NCI-H82 treated with DMSO at 0.1 percent for 48 hours (cell line): ENCODE results near the gene TUBAL3.
"Not testable (repeated sequence)": the region's sequence is repeated elsewhere in the genome, so short reads cannot be mapped to it uniquely, and the experiment has no call there.

Experiments
- DNase-seq: peaks from one replicate; lab custom pipeline; 2025; ENCODE audit not compliant: unreplicated experiment; lab: John Stamatoyannopoulos, UW

The TUBAL3 gene

GRCh38 chr10:5424751-5425150 is 20.1 kb upstream of the TUBAL3 start:
- no peak for DNase-seq

- DNase-seq: no peak
Measured at GRCh38 chr10:5423771-5424170, 19.1 kb upstream of the TUBAL3 start.

GRCh38 chr10:5419466-5420094 is 15.0 kb upstream of the TUBAL3 start:
- DNase-seq: no peak

GRCh38 chr10:5418584-5418983 is 14.0 kb upstream of the TUBAL3 start:
- no peak for DNase-seq

GRCh38 chr10:5416981-5417380 is 12.4 kb upstream of the TUBAL3 start:
- no peak for DNase-seq

- DNase-seq: no peak
Measured at GRCh38 chr10:5413012-5413938, 8.6 kb upstream of the TUBAL3 start.

- peak; percentile 72 for DNase-seq
Measured at GRCh38 chr10:5412277-5412941, 7.8 kb upstream of the TUBAL3 start, which contains the start of gene NET1. NET1 (plus strand) TSS chr10:5412557; CDS start chr10:5412693, 136 bp downstream.

GRCh38 chr10:5411941-5412276 is 7.3 kb upstream of the TUBAL3 start:
- peak; percentile 37 for DNase-seq

- DNase-seq: not testable (repeated sequence)
Measured at GRCh38 chr10:5410787-5411186, 6.2 kb upstream of the TUBAL3 start.

GRCh38 chr10:5406918-5407317 is 2.3 kb upstream of the TUBAL3 start:
- DNase-seq: no peak

- no peak for DNase-seq
Measured at GRCh38 chr10:5402798-5403197, 1.8 kb downstream of the TUBAL3 start.

- DNase-seq: no peak
Measured at GRCh38 chr10:5400468-5401240, 4.0 kb downstream of the TUBAL3 start.

GRCh38 chr10:5399332-5399731 is 5.3 kb downstream of the TUBAL3 start:
- no peak for DNase-seq

GRCh38 chr10:5396556-5397300 is 7.9 kb downstream of the TUBAL3 start:
- DNase-seq: no peak

- no peak for DNase-seq
Measured at GRCh38 chr10:5395168-5395567, 9.5 kb downstream of the TUBAL3 start.

GRCh38 chr10:5393529-5393928 is 11.1 kb downstream of the TUBAL3 start:
- no peak for DNase-seq

GRCh38 chr10:5391790-5392189 is 12.8 kb downstream of the TUBAL3 start:
- DNase-seq: no peak

- no peak for DNase-seq
Measured at GRCh38 chr10:5390607-5391205, 13.9 kb downstream of the TUBAL3 start.

- no peak for DNase-seq
Measured at GRCh38 chr10:5387169-5387568, 17.5 kb downstream of the TUBAL3 start.

- no peak for DNase-seq
Measured at GRCh38 chr10:5385224-5385623, 19.4 kb downstream of the TUBAL3 start.
